GM12864 (cell line): ENCODE measurements around the gene SIRPB2.
A peak's percentile ranks its signal among the peaks of the same experiment; 100 is the strongest.

Source experiments
- DNase-seq: peaks from one replicate; pipeline ENCODE4 v3.0.0-alpha.2; 2011; ENCODE audit warnings: low read depth
- H3K4me3 ChIP-seq: 2 replicates; pipeline ENCODE4 v1.5.1; 2011; ENCODE audit warnings: mild to moderate bottlenecking, low read depth, low read length, control low read depth
- TF ChIP-seq, protein P1 (sequence below): IDR thresholded peaks from 2 replicates; pipeline ENCODE4 v1.5.1; 2011; ENCODE audit warnings: low read depth, mild to moderate bottlenecking, moderate library complexity, low read length, control low read depth, inconsistent platforms; ENCODE audit errors: missing control alignments

SIRPB2 gene

GRCh38 chr20:1443085-1443484 is 48.1 kb downstream of the SIRPB2 start:
- H3K4me3 ChIP-seq = no peak overlapping the region
- TF ChIP-seq, protein P1, sequence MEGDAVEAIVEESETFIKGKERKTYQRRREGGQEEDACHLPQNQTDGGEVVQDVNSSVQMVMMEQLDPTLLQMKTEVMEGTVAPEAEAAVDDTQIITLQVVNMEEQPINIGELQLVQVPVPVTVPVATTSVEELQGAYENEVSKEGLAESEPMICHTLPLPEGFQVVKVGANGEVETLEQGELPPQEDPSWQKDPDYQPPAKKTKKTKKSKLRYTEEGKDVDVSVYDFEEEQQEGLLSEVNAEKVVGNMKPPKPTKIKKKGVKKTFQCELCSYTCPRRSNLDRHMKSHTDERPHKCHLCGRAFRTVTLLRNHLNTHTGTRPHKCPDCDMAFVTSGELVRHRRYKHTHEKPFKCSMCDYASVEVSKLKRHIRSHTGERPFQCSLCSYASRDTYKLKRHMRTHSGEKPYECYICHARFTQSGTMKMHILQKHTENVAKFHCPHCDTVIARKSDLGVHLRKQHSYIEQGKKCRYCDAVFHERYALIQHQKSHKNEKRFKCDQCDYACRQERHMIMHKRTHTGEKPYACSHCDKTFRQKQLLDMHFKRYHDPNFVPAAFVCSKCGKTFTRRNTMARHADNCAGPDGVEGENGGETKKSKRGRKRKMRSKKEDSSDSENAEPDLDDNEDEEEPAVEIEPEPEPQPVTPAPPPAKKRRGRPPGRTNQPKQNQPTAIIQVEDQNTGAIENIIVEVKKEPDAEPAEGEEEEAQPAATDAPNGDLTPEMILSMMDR = no peak
- no peak for DNase-seq

- DNase-seq = no peak
- H3K4me3 ChIP-seq = no peak overlapping the region
- TF ChIP-seq, protein P1 = no peak
Observed at GRCh38 chr20:1442304-1442703, 48.9 kb downstream of the SIRPB2 start.

DNA sequence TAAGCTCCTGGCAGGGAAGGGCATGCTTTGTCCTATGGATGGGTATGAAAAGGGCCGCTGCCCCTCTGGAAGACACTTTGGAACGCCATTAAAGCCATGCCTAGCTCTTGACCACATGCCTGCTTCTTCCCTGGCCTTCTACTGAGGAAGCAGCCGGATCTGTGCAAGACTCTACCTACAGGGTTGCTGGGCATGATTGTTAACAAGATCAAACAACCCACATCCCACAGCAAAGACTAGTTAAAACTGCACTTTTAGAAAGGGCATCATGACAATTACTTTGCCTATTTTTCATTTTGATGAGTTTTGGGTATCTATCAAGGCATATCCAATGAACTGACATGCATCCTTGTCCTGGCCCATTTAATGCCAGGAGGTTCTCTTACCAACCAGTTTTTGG is 50.1 kb downstream of the SIRPB2 start:
- DNase-seq = no peak
- TF ChIP-seq, protein P1 = no peak
- no peak overlapping the region for H3K4me3 ChIP-seq

DNA sequence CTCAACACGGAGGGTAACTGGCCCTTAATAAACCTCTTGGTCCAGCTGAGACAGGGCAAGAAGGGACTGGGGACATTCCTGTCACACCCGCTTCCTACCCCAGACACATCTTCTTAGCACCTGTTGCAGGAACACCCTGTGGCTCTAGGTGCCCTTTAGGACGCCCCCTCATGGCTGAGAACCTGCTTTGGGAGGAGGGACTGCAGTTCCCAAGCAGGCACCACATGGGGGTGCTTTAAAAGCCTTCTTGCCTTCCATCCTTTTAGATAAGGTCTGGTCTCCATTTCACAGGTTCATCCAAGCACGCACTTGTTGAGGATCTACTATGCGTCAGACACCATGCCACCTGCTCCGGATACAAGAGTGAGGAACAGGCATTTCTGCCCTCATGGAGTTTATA is 51.2 kb downstream of the SIRPB2 start:
- no peak overlapping the region for H3K4me3 ChIP-seq
- TF ChIP-seq, protein P1 = peak; percentile 45
- DNase-seq = no peak

DNA sequence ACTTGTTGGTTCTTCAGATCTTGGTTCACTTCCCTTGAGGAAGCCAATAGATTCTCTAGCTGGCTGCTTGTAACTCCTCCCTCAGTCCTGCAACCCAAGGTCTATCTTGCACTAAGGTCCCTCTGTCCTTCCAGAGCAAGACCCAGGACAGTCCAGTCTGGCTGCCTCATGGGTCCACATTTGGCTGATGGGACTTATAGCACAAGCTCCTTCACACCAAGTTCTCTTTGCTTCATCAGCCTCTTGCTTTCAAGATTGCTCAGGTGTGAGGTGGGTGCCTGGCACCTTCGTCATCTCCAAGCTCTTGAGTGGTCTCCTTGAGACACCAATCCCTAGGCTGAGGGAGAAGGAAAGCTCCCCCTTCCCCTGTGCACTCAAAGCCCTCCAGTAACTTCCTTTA is 52.9 kb downstream of the SIRPB2 start:
- TF ChIP-seq, protein P1 = no peak
- no peak for DNase-seq
- no peak overlapping the region for H3K4me3 ChIP-seq

DNA sequence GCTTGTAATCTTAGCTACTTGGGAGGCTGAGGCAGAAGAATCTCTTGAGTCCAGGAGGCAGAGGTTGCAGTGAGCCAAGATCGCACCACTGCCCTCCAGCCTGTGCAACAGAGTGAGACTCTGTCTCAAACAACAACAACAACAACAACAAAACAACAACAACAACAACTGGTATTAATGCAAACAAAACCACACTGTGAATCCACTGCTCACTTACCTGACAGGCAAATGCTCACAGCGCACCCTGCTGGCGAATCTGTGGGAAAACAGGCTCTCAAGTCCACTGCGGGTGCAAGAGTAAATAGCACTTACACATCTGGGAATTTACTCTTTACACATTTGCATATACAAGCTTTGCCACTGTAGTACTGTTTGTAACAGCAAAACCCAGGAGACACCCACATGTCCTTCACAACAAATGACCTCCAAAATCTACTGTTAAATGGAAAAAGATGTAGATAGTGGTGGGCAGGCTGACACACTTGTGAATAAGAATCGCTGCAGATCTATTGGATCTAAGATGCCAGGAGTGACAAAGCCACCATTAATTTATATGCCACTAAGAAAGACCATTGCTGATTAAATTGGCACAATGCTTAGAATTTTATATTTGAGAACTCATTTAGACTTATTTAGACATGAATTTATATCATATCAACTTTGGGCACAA is 53.9 kb downstream of the SIRPB2 start:
- DNase-seq = peak; percentile 66
- H3K4me3 ChIP-seq = no peak overlapping the region
- TF ChIP-seq, protein P1 = peak; percentile 91

DNA sequence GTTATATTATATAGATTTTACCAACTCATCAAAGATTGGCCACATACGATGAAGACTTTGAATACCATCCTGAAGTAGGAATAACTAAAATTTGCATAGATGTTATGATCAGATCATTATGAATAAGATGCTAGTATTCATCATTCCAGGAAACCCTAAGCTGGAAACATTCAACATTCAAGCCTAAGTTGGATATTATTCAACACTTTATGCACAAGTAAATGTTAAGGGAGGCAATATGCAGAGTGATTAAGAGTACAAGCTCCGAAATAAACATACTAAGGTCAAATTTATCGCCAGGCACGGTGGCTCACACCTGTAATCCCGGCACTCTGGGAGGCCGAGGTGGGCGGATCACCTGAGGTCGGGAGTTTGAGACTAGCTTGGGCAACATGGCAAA is 55.0 kb downstream of the SIRPB2 start:
- no peak for DNase-seq
- H3K4me3 ChIP-seq = no peak overlapping the region
- TF ChIP-seq, protein P1 = no peak
